HEK293 (cell line): Measurements from ENCODE around the gene NEK9.

Experiments
- PRDM4 ChIP-seq: fragments of 450-650 bp; formaldehyde crosslinking; IDR thresholded peaks from 2 replicates; pipeline ENCODE4 v1.5.1; 2017; ENCODE audit warnings: missing biosample characterization, missing genetic modification characterization
- ZFP3 ChIP-seq: fragments of 450-650 bp; formaldehyde crosslinking; IDR thresholded peaks from 2 replicates; pipeline ENCODE4 v1.5.1; 2016; ENCODE audit warnings: low read depth, missing biosample characterization, missing genetic modification characterization
- ZNF239 ChIP-seq: fragments of 450-650 bp; formaldehyde crosslinking; IDR thresholded peaks from 2 replicates; pipeline ENCODE4 v1.5.1; 2016; ENCODE audit warnings: missing biosample characterization, missing genetic modification characterization

GRCh38 chr14:75156901-75157300 lies 30.1 kb upstream of the NEK9 start:
- TF ChIP-seq PRDM4: no peak
- no peak for TF ChIP-seq ZFP3
- no peak for TF ChIP-seq ZNF239 (tag by site-specific recombination)
